ENCODE measurements around the gene UACA. TPM values are rescaled to one million over a fixed set of nuclear protein-coding genes. Genes with fewer than 3 reads are reported as not detected.

Gene UACA
- total RNA-seq, 1 experiment from 2014 or later, result 44.8 TPM

GRCh38 chr15:70781236-70781635, 17.9 kb upstream of the UACA start (continued):
- TF ChIP-seq ZBTB43 (CRISPR knock-in tag; IDR thresholded peaks at IDR 0.05), result no peak
- TF ChIP-seq ERG (CRISPR knock-in tag; IDR thresholded peaks at IDR 0.05), result no peak
- no peak for TF ChIP-seq ATF2 (CRISPR knock-in tag; IDR thresholded peaks at IDR 0.05; ENCODE audit: borderline replicate concordance, low read depth)
- TF ChIP-seq ZNF423 (CRISPR knock-in tag; IDR thresholded peaks at IDR 0.05), result no peak
- TF ChIP-seq IRF2 (CRISPR knock-in tag; IDR thresholded peaks at IDR 0.05; ENCODE audit: borderline replicate concordance, low read depth), result no peak
- TF ChIP-seq EMX1 (CRISPR knock-in tag; IDR thresholded peaks at IDR 0.05), result no peak
- TF ChIP-seq SOX15 (CRISPR knock-in tag; IDR thresholded peaks at IDR 0.05), result no peak
- no peak for TF ChIP-seq E2F5 (CRISPR knock-in tag; IDR thresholded peaks at IDR 0.05)
- TF ChIP-seq CDX4 (CRISPR knock-in tag; IDR thresholded peaks at IDR 0.05; ENCODE audit: borderline replicate concordance), result no peak
- no peak for TF ChIP-seq ZNF121 (CRISPR knock-in tag; IDR thresholded peaks at IDR 0.05)

- no peak for DNase-seq (ENCODE audit: low spot score)
- peaks cover 3% of the 10 kb centered on the region for H3K9me3 Mint-ChIP-seq
- TF ChIP-seq RELA (CRISPR knock-in tag; IDR thresholded peaks at IDR 0.05; ENCODE audit: borderline replicate concordance), result no peak
- ChIA-PET CTCF (interaction anchor here (0.5 to 1.8 kb wide), 4 partner anchors 56 to 965 kb away, joined by 3 to 5 read pairs (median 4); no protein-coding TSS in a partner anchor), POLR2A (no interaction called here)
- no peaks in the 10 kb centered on the region for H3K36me3 Mint-ChIP-seq
- no peak overlapping the region for H3K4me3 Mint-ChIP-seq
- no peak for ATAC-seq
- H3K27ac Mint-ChIP-seq, result no peak overlapping the region
- no peaks in the 10 kb centered on the region for H3K27me3 Mint-ChIP-seq (ENCODE audit: low read depth)
- H3K4me1 Mint-ChIP-seq, result peaks cover under 1% of the 10 kb centered on the region; the same call in 1 of the 2 replicates
Observed at GRCh38 chr15:70778258-70779076, 15.1 kb upstream of the UACA start.

- no peaks in the 10 kb centered on the region for H3K27me3 Mint-ChIP-seq (ENCODE audit: low read depth)
- H3K27ac Mint-ChIP-seq, result no peak overlapping the region
- POLR2A ChIA-PET, result no interaction called here
- H3K36me3 Mint-ChIP-seq, result no peaks in the 10 kb centered on the region
- H3K9me3 Mint-ChIP-seq, result peaks cover 3% of the 10 kb centered on the region
- H3K4me3 Mint-ChIP-seq, result no peak overlapping the region
- CTCF ChIA-PET, result interaction anchor here (0.7 to 1.8 kb wide), 2 partner anchors 55 to 704 kb away, joined by 4 to 5 read pairs; no protein-coding TSS in a partner anchor
- H3K4me1 Mint-ChIP-seq, result no peaks in the 10 kb centered on the region
- no peak for DNase-seq (ENCODE audit: low spot score)
- TF ChIP-seq ELF4 (CRISPR knock-in tag; IDR thresholded peaks at IDR 0.05; ENCODE audit: low read depth) (no peak), MYBL2 (CRISPR knock-in tag; IDR thresholded peaks at IDR 0.05) (no peak), MXD4 (CRISPR knock-in tag; IDR thresholded peaks at IDR 0.05; ENCODE audit: borderline replicate concordance) (no peak)
- no peak for ATAC-seq
Observed at GRCh38 chr15:70777170-70777926, 14.0 kb upstream of the UACA start.
